Fibroblast of villous mesenchyme (primary cell): Measurements from ENCODE around the gene CRYBA4. TPM values are rescaled to one million over a fixed set of nuclear protein-coding genes. Genes with fewer than 3 reads are reported as not detected.
A peak's percentile ranks its signal among the peaks of the same experiment; 100 is the strongest.

Source experiments
- DNase-seq: peaks from one replicate; pipeline ENCODE4 v3.0.0-alpha.2; 2010; ENCODE audit warnings: low read depth
- H3K4me3 ChIP-seq: 2 replicates; pipeline ENCODE4 v1.5.1; 2011; ENCODE audit warnings: low read depth, mild to moderate bottlenecking, low read length
- CTCF ChIP-seq: IDR thresholded peaks from 2 replicates; pipeline ENCODE4 v1.5.1; 2012; ENCODE audit warnings: low read depth, mild to moderate bottlenecking, low read length; ENCODE audit not compliant: insufficient read depth
- total RNA-seq: library from RNA; depleted of rRNA; stranded (reverse); fragments of >200 nt; gene quantifications from 2 replicates; pipeline ENCODE4 v1.2.3, GENCODE V29; 2012

Gene CRYBA4
- total RNA-seq, 1 donor, result not detected

GRCh38 chr22:26597026-26597425 lies 24.7 kb upstream of the CRYBA4 start:
- DNase-seq, result no peak

GRCh38 chr22:26597480-26597879 lies 24.3 kb upstream of the CRYBA4 start:
- H3K4me3 ChIP-seq, result no peak overlapping the region
- TF ChIP-seq CTCF, result no peak
- no peak for DNase-seq

More at GRCh38 chr22:26597026-26597425, 24.7 kb upstream of the CRYBA4 start:
- no peak overlapping the region for H3K4me3 ChIP-seq
- TF ChIP-seq CTCF, result no peak

- no peak for TF ChIP-seq CTCF
- DNase-seq, result no peak
- no peak overlapping the region for H3K4me3 ChIP-seq
Observed at GRCh38 chr22:26599505-26599904, 22.3 kb upstream of the CRYBA4 start.

GRCh38 chr22:26601726-26602125 lies 20.0 kb upstream of the CRYBA4 start:
- no peak for DNase-seq
- no peak for TF ChIP-seq CTCF
- no peak overlapping the region for H3K4me3 ChIP-seq

- DNase-seq, result no peak
- H3K4me3 ChIP-seq, result no peak overlapping the region
- TF ChIP-seq CTCF, result no peak
Observed at GRCh38 chr22:26602127-26602526, 19.6 kb upstream of the CRYBA4 start.

GRCh38 chr22:26604368-26604767 lies 17.4 kb upstream of the CRYBA4 start:
- no peak overlapping the region for H3K4me3 ChIP-seq
- DNase-seq, result no peak
- no peak for TF ChIP-seq CTCF

- DNase-seq, result peak; percentile 14
- no peak for TF ChIP-seq CTCF
- H3K4me3 ChIP-seq, result no peak overlapping the region
Observed at GRCh38 chr22:26606611-26607010, 15.2 kb upstream of the CRYBA4 start.
